HuH-7 (cell line): ENCODE results near the gene CSRP1.
A peak's percentile ranks its signal among the peaks of the same experiment; 100 is the strongest.
"Not testable (repeated sequence)": the region's sequence is repeated elsewhere in the genome, so short reads cannot be mapped to it uniquely, and the experiment has no call there.

Experiments used
- DNase-seq: peaks from one replicate; pipeline ENCODE4 v3.0.0; 2011; ENCODE audit warnings: low spot score

Gene CSRP1

GRCh38 chr1:201537891-201538611 lies 31.1 kb upstream of the CSRP1 start:
- DNase-seq = no peak

- DNase-seq = no peak
Observed at GRCh38 chr1:201537467-201537866, 30.5 kb upstream of the CSRP1 start.

GRCh38 chr1:201537028-201537427 lies 30.1 kb upstream of the CSRP1 start:
- no peak for DNase-seq

GRCh38 chr1:201536558-201536957 lies 29.6 kb upstream of the CSRP1 start:
- DNase-seq = no peak

GRCh38 chr1:201535919-201536245 lies 29.0 kb upstream of the CSRP1 start:
- DNase-seq = no peak

GRCh38 chr1:201535046-201535918 lies 28.4 kb upstream of the CSRP1 start:
- no peak for DNase-seq

- DNase-seq = no peak
Observed at GRCh38 chr1:201533836-201534235, 26.9 kb upstream of the CSRP1 start.

- DNase-seq = no peak
Observed at GRCh38 chr1:201531551-201532425, 24.9 kb upstream of the CSRP1 start.

GRCh38 chr1:201530741-201531531 lies 24.0 kb upstream of the CSRP1 start:
- DNase-seq = peak; percentile 74

- no peak for DNase-seq
Observed at GRCh38 chr1:201528631-201529252, 21.8 kb upstream of the CSRP1 start.

GRCh38 chr1:201527879-201528278 lies 21.0 kb upstream of the CSRP1 start:
- DNase-seq = no peak

GRCh38 chr1:201525193-201525778 lies 18.4 kb upstream of the CSRP1 start:
- no peak for DNase-seq

GRCh38 chr1:201520046-201520575 lies 13.2 kb upstream of the CSRP1 start:
- not testable (repeated sequence) for DNase-seq

- DNase-seq = no peak
Observed at GRCh38 chr1:201518071-201518470, 11.1 kb upstream of the CSRP1 start.

GRCh38 chr1:201517631-201518030 lies 10.7 kb upstream of the CSRP1 start:
- no peak for DNase-seq

GRCh38 chr1:201516511-201517127 lies 9.7 kb upstream of the CSRP1 start:
- DNase-seq = no peak

GRCh38 chr1:201515895-201516294 lies 9.0 kb upstream of the CSRP1 start:
- no peak for DNase-seq

GRCh38 chr1:201515062-201515750 lies 8.3 kb upstream of the CSRP1 start:
- DNase-seq = no peak

- no peak for DNase-seq
Observed at GRCh38 chr1:201514466-201514865, 7.5 kb upstream of the CSRP1 start.
